Naive thymus-derived CD4-positive, alpha-beta T cell (primary cell): Measurements from ENCODE around the gene MAN1A1. TPM values are rescaled to one million over a fixed set of nuclear protein-coding genes. Genes with fewer than 3 reads are reported as not detected.

ENCODE experiments used
- ATAC-seq: fragments of 150-1000 bp; cut with Tn5 transposase; 2 replicates; pipeline ENCODE4 v1.10.0; 2021; ENCODE audit warnings: mild to moderate bottlenecking, moderate library complexity
- CTCF ChIA-PET: fragments of 350-600 bp; sonication (Branson Sonifier 250); formaldehyde crosslinking; loops from one replicate; lab custom pipeline; 2021; ENCODE audit warnings: antibody characterized with exemption; lab: Charles Lee
- POLR2A ChIA-PET: fragments of 350-600 bp; sonication (Branson Sonifier 250); formaldehyde crosslinking; loops from one replicate; lab custom pipeline; 2021; ENCODE audit warnings: antibody characterized with exemption, inconsistent platforms; lab: Charles Lee
- DNase-seq, 9 donors: peaks; one replicate each; pipeline versions ENCODE4 v3.0.0 to v3.0.0-alpha.2; 2020 to 2022; ENCODE audit warnings: mixed read lengths in 1 of 9
- H3K27ac ChIP-seq: one replicate; pipeline ENCODE4 v1.7.0; 2013; ENCODE audit warnings: mild to moderate bottlenecking, low read depth, low read length, moderate library complexity
- H3K27me3 ChIP-seq, 2 donors: one replicate each; pipeline ENCODE4 v1.7.0; 2013; ENCODE audit warnings: low read length in 2 of 2, mild to moderate bottlenecking in 2 of 2, moderate library complexity in 2 of 2; ENCODE audit not compliant: control insufficient read depth in 2 of 2, insufficient read depth in 2 of 2
- H3K36me3 ChIP-seq, 3 experiments: 1 replicate in 2 of 3; 2 replicates in 1 of 3; pipeline ENCODE4 v1.7.0; 2013; ENCODE audit warnings: low read length in 3 of 3, mild to moderate bottlenecking in 3 of 3, moderate library complexity in 1 of 3; ENCODE audit not compliant: insufficient read depth in 3 of 3, control insufficient read depth in 2 of 3
- H3K4me1 ChIP-seq, 2 donors: one replicate each; pipeline ENCODE4 v1.7.0; 2013; ENCODE audit warnings: low read length in 2 of 2, mild to moderate bottlenecking in 2 of 2, moderate library complexity in 1 of 2; ENCODE audit not compliant: control insufficient read depth in 2 of 2, insufficient read depth in 2 of 2
- H3K4me3 ChIP-seq: 2 replicates; pipeline ENCODE4 v1.7.0; 2013; ENCODE audit warnings: mild to moderate bottlenecking, low read length
- H3K9me3 ChIP-seq, 3 experiments: 1 replicate in 2 of 3; 2 replicates in 1 of 3; pipeline ENCODE4 v1.7.0; 2013; ENCODE audit warnings: low read length in 3 of 3; ENCODE audit not compliant: control insufficient read depth in 2 of 3
- H3K27ac Mint-ChIP-seq, 9 donors: one replicate each; pipeline ENCODE4 v1.8.0; 2020 to 2022; ENCODE audit warnings: mixed read lengths in 9 of 9, mild to moderate bottlenecking in 8 of 9, moderate library complexity in 5 of 9, inconsistent platforms in 2 of 9
- H3K27me3 Mint-ChIP-seq, 5 donors: one replicate each; pipeline ENCODE4 v1.8.0; 2021 to 2022; ENCODE audit warnings: mixed read lengths in 5 of 5, mild to moderate bottlenecking in 1 of 5
- H3K36me3 Mint-ChIP-seq, 5 donors: one replicate each; pipeline ENCODE4 v1.8.0; 2020 to 2022; ENCODE audit warnings: mixed read lengths in 5 of 5, mild to moderate bottlenecking in 3 of 5, inconsistent platforms in 1 of 5
- H3K4me1 Mint-ChIP-seq, 7 donors: one replicate each; pipeline ENCODE4 v1.8.0; 2020 to 2022; ENCODE audit warnings: mixed read lengths in 7 of 7, mild to moderate bottlenecking in 3 of 7, inconsistent platforms in 1 of 7
- H3K4me3 Mint-ChIP-seq, 10 donors: one replicate each; pipeline ENCODE4 v1.8.0; 2020 to 2022; ENCODE audit warnings: mild to moderate bottlenecking in 10 of 10, mixed read lengths in 10 of 10, moderate library complexity in 6 of 10, inconsistent platforms in 2 of 10
- H3K9me3 Mint-ChIP-seq, 11 donors: one replicate each; pipeline ENCODE4 v1.8.0; 2020 to 2022; ENCODE audit warnings: mixed read lengths in 11 of 11, mild to moderate bottlenecking in 4 of 11, inconsistent platforms in 1 of 11, moderate library complexity in 1 of 11
- intact Hi-C, 2 donors: fragments of 100-400 bp; cut with micrococcal nuclease; formaldehyde crosslinking; loops; one replicate each; pipeline ENCODE4 v1.15.1; 2023
- polyA plus RNA-seq, 2 donors: library from polyadenylated mRNA; unstranded; fragments of 300-500 nt; fragmentation: Illumina TruSeq; gene quantifications; one replicate each; pipeline ENCODE4 v1.2.3, GENCODE V29; 2021
- total RNA-seq, 6 experiments: library from RNA in 5 of 6; stranded (reverse) in 5 of 6; gene quantifications; 1 replicate in 5 of 6; 2 replicates in 1 of 6; pipeline ENCODE4 v1.2.3 and lab custom pipeline; 2021 to 2026

MAN1A1 gene
- 10 to 100 TPM in 2 of 5 experiments, 1 to 10 TPM in 3; 8.3 to 22.3 (median 8.5) TPM for total RNA-seq
- polyA plus RNA-seq: 1 to 10 TPM; 5.4 to 7.1 TPM
- 14.8 reads per million, percentile 44 among the genes with 10 or more reads in this experiment for total RNA-seq (lab: John Stamatoyannopoulos, UW)

DNA sequence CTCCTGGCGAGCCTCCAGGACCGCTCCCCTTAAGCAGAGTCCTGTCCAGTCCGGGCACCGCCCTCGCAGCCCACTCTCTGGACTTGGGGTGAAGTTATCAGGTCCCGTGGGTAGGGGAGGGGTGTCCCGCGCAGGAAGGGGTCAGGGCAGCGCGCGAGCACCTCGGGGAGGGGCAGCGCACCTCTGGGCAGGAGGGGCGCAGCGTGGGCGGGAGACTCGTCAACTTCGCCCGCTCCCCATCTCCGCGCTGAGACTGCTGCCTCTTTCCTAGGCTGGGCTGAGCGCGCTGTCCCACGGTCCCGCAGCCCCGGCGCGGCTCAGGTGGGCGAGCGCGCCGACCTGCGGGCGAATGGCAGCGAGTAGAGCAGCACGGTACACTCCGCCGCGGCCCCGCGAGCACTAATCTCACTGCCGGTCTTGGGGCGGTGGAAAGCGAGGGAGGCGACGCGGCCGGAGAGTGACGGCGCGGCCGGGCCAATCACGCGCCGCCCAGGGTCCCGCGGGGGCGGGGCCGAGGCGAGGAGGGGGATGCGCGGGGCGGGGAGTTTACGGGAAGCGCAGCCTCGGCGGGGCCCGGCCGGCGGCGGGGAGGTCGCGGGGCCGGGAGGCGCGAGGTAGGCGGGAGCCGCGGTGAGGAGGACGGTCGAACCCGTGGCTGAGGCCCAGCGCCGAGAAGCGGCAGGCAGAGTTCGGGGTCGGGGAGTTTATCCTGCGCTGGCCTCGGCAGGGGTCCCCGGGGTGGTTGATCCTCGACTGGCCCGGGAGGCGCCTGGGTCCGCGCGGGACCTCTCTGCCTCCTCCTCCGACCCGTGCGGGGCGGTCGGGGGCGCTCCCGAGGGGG, at the start of gene MAN1A1:
TSS of gene MAN1A1 (minus strand) at position 401 of the 841 bp plus-strand sequence. CDS start 696 bp downstream, outside the sequence.
- ChIA-PET POLR2A (interaction anchor here (0.6 to 1.0 kb wide), 5 partner anchors 22 to 415 kb away, joined by 3 to 4 read pairs (median 3); no protein-coding TSS in a partner anchor), CTCF (interaction anchor here (1.7 kb wide), 1 partner anchor 35 kb away, joined by 6 read pairs; no protein-coding TSS in a partner anchor)

GRCh38 chr6:119395192-119395591, 45.6 kb upstream of the MAN1A1 start:
- no peak overlapping the region for H3K27ac Mint-ChIP-seq
- H3K4me3 ChIP-seq: no peak overlapping the region
- H3K9me3 ChIP-seq: peaks cover 0 to 8% (median 0%) of the 10 kb centered on the region in 3 experiments
- DNase-seq: no peak
- no peaks in the 10 kb centered on the region for H3K4me1 ChIP-seq
- ChIA-PET POLR2A (no interaction called here), CTCF (no interaction called here)
- no peak overlapping the region for H3K4me3 Mint-ChIP-seq
- no peaks in the 10 kb centered on the region for H3K36me3 ChIP-seq
- H3K27me3 ChIP-seq: no peaks in the 10 kb centered on the region
- H3K4me1 Mint-ChIP-seq: no peaks in the 10 kb centered on the region
- H3K27me3 Mint-ChIP-seq: peaks cover 0 to 7% (median 2%) of the 10 kb centered on the region in 5 donors
- no peak for ATAC-seq
- H3K9me3 Mint-ChIP-seq: peaks cover 4 to 54% (median 7%) of the 10 kb centered on the region in 11 donors
- H3K27ac ChIP-seq: no peak overlapping the region
- peaks cover 0 to 9% (median 6%) of the 10 kb centered on the region in 5 donors for H3K36me3 Mint-ChIP-seq
- intact Hi-C loops: no loop called here

More for the DNA sequence above, at the start of gene MAN1A1:
- ATAC-seq: peak; percentile 94
- Histone ChIP-seq H3K27me3 (no peaks in the 10 kb centered on the region), H3K27ac (peak within 1 kb of the TSS; percentile 83), H3K4me1 (peaks cover 9% of the 10 kb centered on the region in 2 donors), H3K4me3 (peak within 1 kb of the TSS; percentile 85), H3K9me3 (no peaks in the 10 kb centered on the region), H3K36me3 (peaks cover 0 to 9% (median 0%) of the 10 kb centered on the region in 3 experiments)
- H3K4me3 Mint-ChIP-seq: peak within 1 kb of the TSS; percentile 82 to 99 (median 93)
- peak; percentile 79 to 96 (median 90) for DNase-seq
- H3K27ac Mint-ChIP-seq: peak within 1 kb of the TSS; percentile 77 to 96 (median 83)
- no peaks in the 10 kb centered on the region for H3K9me3 Mint-ChIP-seq
- no peaks in the 10 kb centered on the region for H3K27me3 Mint-ChIP-seq
- H3K36me3 Mint-ChIP-seq: peaks cover 0 to 14% (median 0%) of the 10 kb centered on the region in 5 donors
- intact Hi-C loops: loop anchor here (1.0 to 10.0 kb wide), 27 partner anchors 17 to 1985 kb away; partner anchors contain the start of genes ASF1A (in 2 of the 2), MCM9 (in 2 of the 2), NUS1 (in 2 of the 2) and TBC1D32 (in 2 of the 2)
- H3K4me1 Mint-ChIP-seq: peaks cover 8 to 59% (median 52%) of the 10 kb centered on the region in 7 donors

DNA sequence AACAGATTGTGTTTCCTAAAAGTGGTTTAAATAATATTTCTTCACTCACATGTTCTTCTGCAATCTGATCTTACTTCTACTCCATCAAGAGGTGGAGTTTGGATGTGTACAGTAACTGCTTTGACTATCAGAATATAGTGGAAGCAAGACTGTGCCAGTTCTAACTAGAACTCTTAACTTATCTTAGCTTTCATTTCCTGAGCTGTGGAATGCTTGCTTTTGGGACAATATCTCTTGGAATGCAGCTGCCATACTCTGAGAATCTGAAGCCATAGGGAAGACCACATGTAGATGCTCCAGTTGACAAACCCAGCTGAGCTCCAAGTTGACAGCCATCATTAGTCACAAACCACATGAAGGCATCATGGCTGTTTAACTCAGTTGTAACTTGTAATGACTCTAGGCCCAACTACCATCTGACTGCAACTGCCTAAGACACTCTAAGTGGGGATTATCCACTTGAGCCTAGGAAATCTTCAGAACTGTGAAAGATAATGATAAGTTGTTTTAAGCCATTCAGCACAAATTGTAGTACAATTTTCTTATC, 40.8 kb upstream of the MAN1A1 start:
- DNase-seq: no peak
- Histone ChIP-seq H3K9me3 (no peaks in the 10 kb centered on the region), H3K27ac (no peak overlapping the region), H3K36me3 (no peaks in the 10 kb centered on the region), H3K4me1 (no peaks in the 10 kb centered on the region), H3K27me3 (no peaks in the 10 kb centered on the region), H3K4me3 (no peak overlapping the region)
- ATAC-seq: no peak
- Mint-ChIP-seq H3K9me3 (peaks cover 0 to 27% (median 5%) of the 10 kb centered on the region in 11 donors), H3K27ac (no peak overlapping the region), H3K4me3 (no peak overlapping the region), H3K4me1 (no peaks in the 10 kb centered on the region), H3K27me3 (peaks cover 0 to 2% (median 0%) of the 10 kb centered on the region in 5 donors), H3K36me3 (peaks cover 0 to 19% (median 0%) of the 10 kb centered on the region in 5 donors)
- ChIA-PET POLR2A (no interaction called here), CTCF (no interaction called here)
- intact Hi-C loops: no loop called here

- ATAC-seq (no peak), DNase-seq (no peak)
Observed at GRCh38 chr6:119385994-119386393, 36.4 kb upstream of the MAN1A1 start.

GRCh38 chr6:119384444-119384843, 34.9 kb upstream of the MAN1A1 start:
- Mint-ChIP-seq H3K4me3 (no peak overlapping the region), H3K4me1 (no peaks in the 10 kb centered on the region), H3K36me3 (peaks cover 4 to 48% (median 20%) of the 10 kb centered on the region in 5 donors), H3K9me3 (peaks cover 4 to 69% (median 19%) of the 10 kb centered on the region in 11 donors), H3K27ac (no peak overlapping the region), H3K27me3 (peaks cover 0 to 3% (median 0%) of the 10 kb centered on the region in 5 donors)
- no peaks in the 10 kb centered on the region for H3K27me3 ChIP-seq
- H3K4me1 ChIP-seq: no peaks in the 10 kb centered on the region
- H3K4me3 ChIP-seq: no peak overlapping the region
- H3K27ac ChIP-seq: no peak overlapping the region
- H3K9me3 ChIP-seq: no peaks in the 10 kb centered on the region
- ATAC-seq (no peak), DNase-seq (no peak)
- ChIA-PET CTCF (no interaction called here), POLR2A (no interaction called here)
- intact Hi-C loops: no loop called here
- no peaks in the 10 kb centered on the region for H3K36me3 ChIP-seq

More at GRCh38 chr6:119385994-119386393, 36.4 kb upstream of the MAN1A1 start:
- H3K27ac Mint-ChIP-seq: no peak overlapping the region
- Histone ChIP-seq H3K36me3 (no peaks in the 10 kb centered on the region), H3K4me1 (no peaks in the 10 kb centered on the region), H3K27ac (no peak overlapping the region), H3K4me3 (no peak overlapping the region), H3K9me3 (no peaks in the 10 kb centered on the region), H3K27me3 (no peaks in the 10 kb centered on the region)
- POLR2A ChIA-PET: interaction anchor here (0.6 kb wide), 1 partner anchor 111 kb away, joined by 3 read pairs; no protein-coding TSS in a partner anchor
- no peak overlapping the region for H3K4me3 Mint-ChIP-seq
- CTCF ChIA-PET: no interaction called here
- no peaks in the 10 kb centered on the region for H3K4me1 Mint-ChIP-seq
- H3K9me3 Mint-ChIP-seq: peaks cover under 1 to 54% (median 12%) of the 10 kb centered on the region in 11 donors
- peaks cover 0 to 36% (median 20%) of the 10 kb centered on the region in 5 donors for H3K36me3 Mint-ChIP-seq
- H3K27me3 Mint-ChIP-seq: peaks cover 0 to 3% (median 0%) of the 10 kb centered on the region in 5 donors
- intact Hi-C loops: no loop called here

DNA sequence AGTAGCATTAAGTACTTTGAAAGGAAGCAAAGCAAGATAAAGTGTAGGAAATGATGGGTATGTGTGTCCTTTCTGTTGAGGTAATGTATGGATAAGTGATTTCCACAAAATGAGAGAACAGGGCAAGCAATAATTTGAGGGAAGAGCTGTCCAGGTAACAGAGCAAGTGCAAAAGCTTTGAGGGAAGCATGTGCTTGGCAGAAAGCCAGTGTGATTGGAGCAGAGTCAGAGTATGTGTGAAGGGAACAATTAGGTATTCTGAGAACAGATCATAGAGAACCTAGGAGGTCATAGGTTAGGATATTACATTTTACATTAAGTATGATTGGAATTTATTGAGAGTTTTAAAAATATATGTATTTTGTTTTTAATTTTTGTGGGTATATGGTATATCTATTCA, 30.2 kb upstream of the MAN1A1 start:
- Histone ChIP-seq H3K4me1 (no peaks in the 10 kb centered on the region), H3K27ac (no peak overlapping the region), H3K27me3 (no peaks in the 10 kb centered on the region), H3K36me3 (no peaks in the 10 kb centered on the region), H3K4me3 (no peak overlapping the region), H3K9me3 (no peaks in the 10 kb centered on the region)
- H3K27ac Mint-ChIP-seq: no peak overlapping the region
- peaks cover 4 to 69% (median 18%) of the 10 kb centered on the region in 11 donors for H3K9me3 Mint-ChIP-seq
- DNase-seq (no peak), ATAC-seq (no peak)
- peaks cover 5 to 42% (median 34%) of the 10 kb centered on the region in 5 donors for H3K36me3 Mint-ChIP-seq
- intact Hi-C loops: no loop called here
- no peaks in the 10 kb centered on the region for H3K4me1 Mint-ChIP-seq
- ChIA-PET POLR2A (no interaction called here), CTCF (no interaction called here)
- peaks cover 0 to 3% (median 0%) of the 10 kb centered on the region in 5 donors for H3K27me3 Mint-ChIP-seq
- H3K4me3 Mint-ChIP-seq: no peak overlapping the region
